Smooth muscle cell (in vitro differentiated cells): Measurements from ENCODE around the gene TGIF2. TPM values are rescaled to one million over a fixed set of nuclear protein-coding genes. Genes with fewer than 3 reads are reported as not detected.

ENCODE experiments used
- DNase-seq: peaks from one replicate; lab custom pipeline; 2025; ENCODE audit not compliant: unreplicated experiment; lab: John Stamatoyannopoulos, UW
- H2AFZ ChIP-seq: fragments of 200-600 bp; sonication (generic); 2 replicates; pipeline ENCODE4 v1.6.0; 2016; ENCODE audit warnings: antibody characterized with exemption, low read depth, mild to moderate bottlenecking
- H3F3A ChIP-seq: fragments of 200-600 bp; sonication (generic); 2 replicates; pipeline ENCODE4 v1.6.0; 2017; ENCODE audit warnings: antibody characterized with exemption, low read depth
- H3K27ac ChIP-seq: fragments of 200-600 bp; sonication (generic); 2 replicates; pipeline ENCODE4 v1.5.1; 2016; ENCODE audit warnings: low read depth, mild to moderate bottlenecking
- H3K27me3 ChIP-seq: fragments of 200-600 bp; sonication (generic); 2 replicates; pipeline ENCODE4 v1.6.1; 2016; ENCODE audit warnings: low read depth, mild to moderate bottlenecking
- H3K36me3 ChIP-seq: fragments of 200-600 bp; sonication (generic); 2 replicates; pipeline ENCODE4 v1.5.1; 2016; ENCODE audit warnings: low read depth
- H3K4me1 ChIP-seq: fragments of 200-600 bp; sonication (generic); 2 replicates; pipeline ENCODE4 v1.5.1; 2016; ENCODE audit warnings: low read depth
- H3K4me2 ChIP-seq: fragments of 200-600 bp; sonication (generic); 2 replicates; pipeline ENCODE4 v1.6.0; 2016; ENCODE audit warnings: mild to moderate bottlenecking
- H3K4me3 ChIP-seq: fragments of 200-600 bp; sonication (generic); 2 replicates; pipeline ENCODE4 v1.5.1; 2016; ENCODE audit warnings: mild to moderate bottlenecking
- H3K79me2 ChIP-seq: fragments of 200-600 bp; sonication (generic); 2 replicates; pipeline ENCODE4 v1.6.0; 2016; ENCODE audit warnings: low read depth, mild to moderate bottlenecking
- H3K9ac ChIP-seq: fragments of 200-600 bp; sonication (generic); 2 replicates; pipeline ENCODE4 v1.6.0; 2016; ENCODE audit warnings: low read depth
- H3K9me3 ChIP-seq: fragments of 200-600 bp; sonication (generic); replicated peaks from 2 replicates; pipeline ENCODE4 v1.5.1; 2016; ENCODE audit warnings: low read depth
- H4K20me1 ChIP-seq: fragments of 200-600 bp; sonication (generic); 2 replicates; pipeline ENCODE4 v1.6.0; 2016; ENCODE audit warnings: low read depth
- CTCF ChIP-seq: fragments of 200-600 bp; sonication (generic); IDR thresholded peaks from 2 replicates; pipeline ENCODE4 v1.5.1; 2017; ENCODE audit warnings: borderline replicate concordance, mild to moderate bottlenecking, antibody characterized with exemption; ENCODE audit not compliant: insufficient read depth, poor library complexity, severe bottlenecking
- WGBS: methylation state at CpG from one replicate; pipeline ENCODE4 v1.1.7; 2016; ENCODE audit warnings: low lambda C conversion rate; 5-methylcytosine and 5-hydroxymethylcytosine counted together
- polyA plus RNA-seq: library from polyadenylated mRNA; unstranded; fragments of >200 nt; fragmentation: Nextera tagmentation; extraction: Ambion mirVana; gene quantifications from 2 replicates; pipeline ENCODE4 v1.2.1, GENCODE V29; 2016
- total RNA-seq: library from RNA; depleted of rRNA; stranded (reverse); fragments of >200 nt; gene quantifications from 2 replicates; pipeline ENCODE4 v1.2.3, GENCODE V29; 2014

The TGIF2 gene
- total and polyA plus RNA-seq, 2 experiments from 2014 or later = 14.5 to 18.1 TPM

- Histone ChIP-seq H3K9ac (peak overlapping the region; percentile 89), H2AFZ (peak overlapping the region; percentile 68), H3F3A (peaks cover 27% of the 10 kb centered on the region), H3K79me2 (peaks cover 46% of the 10 kb centered on the region), H3K4me2 (peak overlapping the region; percentile 91), H3K27ac (peak overlapping the region; percentile 79), H3K27me3 (no peaks in the 10 kb centered on the region), H3K4me3 (peak overlapping the region; percentile 86), H3K4me1 (peaks cover 26% of the 10 kb centered on the region), H3K36me3 (no peaks in the 10 kb centered on the region), H4K20me1 (peaks cover 41% of the 10 kb centered on the region), H3K9me3 (no peaks in the 10 kb centered on the region)
- DNase-seq = no peak
- 14% methylated on average over 33 of the region's 41 CpGs for WGBS
- TF ChIP-seq CTCF = no peak
Observed at GRCh38 chr20:36540551-36541211, 32.7 kb upstream of the TGIF2 start.

- Histone ChIP-seq H3K27me3 (no peaks in the 10 kb centered on the region), H3K27ac (peak within 1 kb of the TSS; percentile 79), H2AFZ (peak within 1 kb of the TSS; percentile 68), H3K9ac (peak within 1 kb of the TSS; percentile 89), H3K4me2 (peak within 1 kb of the TSS; percentile 91), H3K9me3 (no peaks in the 10 kb centered on the region), H4K20me1 (peaks cover 48% of the 10 kb centered on the region), H3F3A (peaks cover 31% of the 10 kb centered on the region), H3K4me3 (peak within 1 kb of the TSS; percentile 86), H3K36me3 (no peaks in the 10 kb centered on the region), H3K4me1 (peaks cover 26% of the 10 kb centered on the region), H3K79me2 (peaks cover 52% of the 10 kb centered on the region)
- TF ChIP-seq CTCF = no peak
- WGBS = under 1% methylated on average over 27 of the region's 41 CpGs
- DNase-seq = peak; percentile 68
Observed at GRCh38 chr20:36541227-36541767, 32.1 kb upstream of the TGIF2 start, which contains the start of gene MYL9. MYL9 (plus strand) TSS chr20:36541519; CDS start chr20:36544885, 3,366 bp downstream.

- H3K27ac ChIP-seq = peak overlapping the region; percentile 79
- WGBS = 6% methylated on average over 11 of the region's 14 CpGs
- H3K27me3 ChIP-seq = no peaks in the 10 kb centered on the region
- peak; percentile 61 for TF ChIP-seq CTCF
- no peak overlapping the region for H2AFZ ChIP-seq
- H3K79me2 ChIP-seq = peaks cover 55% of the 10 kb centered on the region
- peaks cover 54% of the 10 kb centered on the region for H4K20me1 ChIP-seq
- peaks cover 26% of the 10 kb centered on the region for H3K4me1 ChIP-seq
- H3K9ac ChIP-seq = peak overlapping the region; percentile 89
- DNase-seq = no peak
- peaks cover 37% of the 10 kb centered on the region for H3F3A ChIP-seq
- peak overlapping the region; percentile 86 for H3K4me3 ChIP-seq
- no peaks in the 10 kb centered on the region for H3K36me3 ChIP-seq
- H3K9me3 ChIP-seq = no peaks in the 10 kb centered on the region
- peak overlapping the region; percentile 91 for H3K4me2 ChIP-seq
Observed at GRCh38 chr20:36541768-36542488, 31.5 kb upstream of the TGIF2 start.
